WTC11 (cell line): ENCODE measurements around the gene PPOX. TPM values are rescaled to one million over a fixed set of nuclear protein-coding genes. Genes with fewer than 3 reads are reported as not detected.

Experiments used
- ATAC-seq: fragments of 200-7000 bp; cut with Tn5 transposase; 2 replicates; pipeline ENCODE4 v1.10.0; 2021; ENCODE audit warnings: mild to moderate bottlenecking, moderate library complexity
- CTCF ChIA-PET: fragments of 300-600 bp; sonication (Branson Sonifier 250); formaldehyde crosslinking; loops from one replicate; lab custom pipeline; 2021; ENCODE audit warnings: antibody characterized with exemption; lab: Charles Lee
- POLR2A ChIA-PET: fragments of 350-600 bp; sonication (Branson Sonifier 250); formaldehyde crosslinking; loops from one replicate; lab custom pipeline; 2021; ENCODE audit warnings: antibody characterized with exemption; lab: Charles Lee
- DNase-seq: peaks from one replicate; pipeline ENCODE4 v3.0.0; 2021; ENCODE audit warnings: low spot score
- H3K27ac Mint-ChIP-seq: 2 replicates; pipeline ENCODE4 v1.8.0; 2021; ENCODE audit warnings: mixed read lengths
- H3K27me3 Mint-ChIP-seq: 2 replicates; pipeline ENCODE4 v1.8.0; 2021; ENCODE audit warnings: low read depth, mild to moderate bottlenecking, moderate library complexity, mixed read lengths
- H3K36me3 Mint-ChIP-seq: 2 replicates; pipeline ENCODE4 v1.8.0; 2021; ENCODE audit warnings: mixed read lengths
- H3K4me1 Mint-ChIP-seq: 2 replicates; pipeline ENCODE4 v1.8.0; 2022; ENCODE audit warnings: mixed read lengths
- H3K4me3 Mint-ChIP-seq: 2 replicates; pipeline ENCODE4 v1.8.0; 2021; ENCODE audit warnings: mild to moderate bottlenecking, moderate library complexity, mixed read lengths
- H3K9me3 Mint-ChIP-seq: 2 replicates; pipeline ENCODE4 v1.8.0; 2021; ENCODE audit warnings: mixed read lengths
- EMX1 ChIP-seq: fragments of 250-450 bp; sonication (Bioruptor Pico); IDR thresholded peaks from 2 replicates; pipeline ENCODE4 v1.8.0; 2021; ENCODE audit warnings: mild to moderate bottlenecking
- ESRRA ChIP-seq: sonication (generic); formaldehyde crosslinking; IDR thresholded peaks from 2 replicates; pipeline ENCODE4 v1.8.1; 2022; ENCODE audit warnings: mild to moderate bottlenecking, missing genetic modification reagents, borderline replicate concordance
- IRF2 ChIP-seq: sonication (generic); formaldehyde crosslinking; IDR thresholded peaks from 2 replicates; pipeline ENCODE4 v1.8.0; 2022; ENCODE audit warnings: low read depth, missing genetic modification reagents, borderline replicate concordance
- JAZF1 ChIP-seq: fragments of 250-450 bp; sonication (Bioruptor Pico); IDR thresholded peaks from 2 replicates; pipeline ENCODE4 v1.9.0; 2021; ENCODE audit warnings: moderate library complexity, mild to moderate bottlenecking, inconsistent platforms
- JUN ChIP-seq: sonication (generic); formaldehyde crosslinking; IDR thresholded peaks from 2 replicates; pipeline ENCODE4 v1.8.0; 2023; ENCODE audit warnings: mild to moderate bottlenecking, missing genetic modification reagents
- NFE2L1 ChIP-seq: sonication (generic); formaldehyde crosslinking; IDR thresholded peaks from 2 replicates; pipeline ENCODE4 v1.8.1; 2023; ENCODE audit warnings: missing genetic modification reagents
- NFYB ChIP-seq: sonication (generic); formaldehyde crosslinking; conservative IDR thresholded peaks from 2 replicates; pipeline ENCODE4 v1.8.0; 2022; ENCODE audit warnings: low read depth, missing genetic modification reagents
- NR2C2 ChIP-seq: sonication (generic); formaldehyde crosslinking; IDR thresholded peaks from 2 replicates; pipeline ENCODE4 v1.8.0; 2022; ENCODE audit warnings: mild to moderate bottlenecking, missing genetic modification reagents
- TEAD1 ChIP-seq: sonication (generic); formaldehyde crosslinking; IDR thresholded peaks from 2 replicates; pipeline ENCODE4 v1.8.0; 2022; ENCODE audit warnings: mild to moderate bottlenecking, missing genetic modification reagents
- TP53 ChIP-seq: sonication (generic); formaldehyde crosslinking; IDR thresholded peaks from 2 replicates; pipeline ENCODE4 v1.8.1; 2023; ENCODE audit warnings: mild to moderate bottlenecking, missing genetic modification reagents
- ZNF232 ChIP-seq: sonication (generic); formaldehyde crosslinking; IDR thresholded peaks from 2 replicates; pipeline ENCODE4 v1.8.0; 2022; ENCODE audit warnings: mild to moderate bottlenecking, missing genetic modification reagents
- ZNF396 ChIP-seq: fragments of 250-450 bp; sonication (Bioruptor Pico); IDR thresholded peaks from 2 replicates; pipeline ENCODE4 v1.8.0; 2021; ENCODE audit warnings: mild to moderate bottlenecking, moderate library complexity, borderline replicate concordance
- total RNA-seq: library from RNA; stranded (reverse); gene quantifications from 3 replicates; pipeline ENCODE4 v1.2.3, GENCODE V29; 2021
- TF ChIP-seq, protein P1 (sequence below): fragments of 250-450 bp; sonication (Bioruptor Pico); IDR thresholded peaks from 2 replicates; pipeline ENCODE4 v1.9.0; 2021; ENCODE audit warnings: moderate library complexity, mild to moderate bottlenecking, inconsistent platforms, borderline replicate concordance
- TF ChIP-seq, protein P2 (sequence below): sonication (generic); formaldehyde crosslinking; IDR thresholded peaks from 2 replicates; pipeline ENCODE4 v1.8.0; 2022; ENCODE audit warnings: mild to moderate bottlenecking, missing genetic modification reagents
- TF ChIP-seq, protein P3 (sequence below): fragments of 250-450 bp; sonication (Bioruptor Pico); IDR thresholded peaks from 2 replicates; pipeline ENCODE4 v1.8.0; 2021; ENCODE audit warnings: mild to moderate bottlenecking
- TF ChIP-seq, protein P4 (sequence below): sonication (generic); formaldehyde crosslinking; IDR thresholded peaks from 2 replicates; pipeline ENCODE4 v1.8.1; 2022; ENCODE audit warnings: low read depth, missing genetic modification reagents, borderline replicate concordance
- TF ChIP-seq, protein P5 (sequence below): fragments of 250-450 bp; sonication (Bioruptor Pico); IDR thresholded peaks from 2 replicates; pipeline ENCODE4 v1.9.0; 2021; ENCODE audit warnings: mild to moderate bottlenecking, borderline replicate concordance
- TF ChIP-seq, protein P6 (sequence below): sonication (generic); formaldehyde crosslinking; IDR thresholded peaks from 2 replicates; pipeline ENCODE4 v1.8.0; 2023; ENCODE audit warnings: missing genetic modification reagents, mild to moderate bottlenecking, borderline replicate concordance

Gene PPOX
- total RNA-seq, 1 experiment from 2014 or later = 44.8 TPM

DNA sequence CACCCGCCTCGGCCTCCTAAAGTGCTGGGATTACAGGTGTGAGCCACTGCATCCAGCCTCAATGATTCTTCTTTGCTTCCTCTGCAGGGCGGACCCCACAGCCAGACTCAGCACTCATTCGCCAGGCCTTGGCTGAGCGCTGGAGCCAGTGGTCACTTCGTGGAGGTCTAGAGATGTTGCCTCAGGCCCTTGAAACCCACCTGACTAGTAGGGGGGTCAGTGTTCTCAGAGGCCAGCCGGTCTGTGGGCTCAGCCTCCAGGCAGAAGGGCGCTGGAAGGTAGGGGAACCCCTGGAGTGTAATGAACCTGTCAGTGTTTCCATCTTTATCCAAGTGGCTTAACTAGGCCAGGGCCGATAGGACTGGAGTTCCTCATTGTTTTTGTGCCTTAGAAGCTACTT, 2.7 kb downstream of the PPOX start:
- Mint-ChIP-seq H3K36me3 (peaks cover 45% of the 10 kb centered on the region), H3K4me1 (peaks cover 8% of the 10 kb centered on the region), H3K27ac (no peak overlapping the region), H3K27me3 (no peaks in the 10 kb centered on the region), H3K4me3 (no peak overlapping the region), H3K9me3 (no peaks in the 10 kb centered on the region)
- ChIA-PET CTCF (interaction anchor here (0.9 kb wide), 1 partner anchor 8 kb away, joined by 3 read pairs; no protein-coding TSS in a partner anchor), POLR2A (no interaction called here)
- TF ChIP-seq EMX1 (no peak), NFE2L1 (CRISPR knock-in tag) (no peak), NFYB (CRISPR knock-in tag) (no peak), TEAD1 (CRISPR knock-in tag) (no peak), ZNF396 (CRISPR knock-in tag) (no peak), TP53 (CRISPR knock-in tag) (no peak), ZNF232 (CRISPR knock-in tag) (no peak), JAZF1 (CRISPR knock-in tag) (no peak), IRF2 (CRISPR knock-in tag) (no peak), ESRRA (CRISPR knock-in tag) (no peak)
- TF ChIP-seq, protein P1, sequence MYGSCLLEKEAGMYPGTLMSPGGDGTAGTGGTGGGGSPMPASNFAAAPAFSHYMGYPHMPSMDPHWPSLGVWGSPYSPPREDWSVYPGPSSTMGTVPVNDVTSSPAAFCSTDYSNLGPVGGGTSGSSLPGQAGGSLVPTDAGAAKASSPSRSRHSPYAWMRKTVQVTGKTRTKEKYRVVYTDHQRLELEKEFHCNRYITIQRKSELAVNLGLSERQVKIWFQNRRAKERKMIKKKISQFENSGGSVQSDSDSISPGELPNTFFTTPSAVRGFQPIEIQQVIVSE (CRISPR knock-in tag) = no peak
- TF ChIP-seq, protein P2, sequence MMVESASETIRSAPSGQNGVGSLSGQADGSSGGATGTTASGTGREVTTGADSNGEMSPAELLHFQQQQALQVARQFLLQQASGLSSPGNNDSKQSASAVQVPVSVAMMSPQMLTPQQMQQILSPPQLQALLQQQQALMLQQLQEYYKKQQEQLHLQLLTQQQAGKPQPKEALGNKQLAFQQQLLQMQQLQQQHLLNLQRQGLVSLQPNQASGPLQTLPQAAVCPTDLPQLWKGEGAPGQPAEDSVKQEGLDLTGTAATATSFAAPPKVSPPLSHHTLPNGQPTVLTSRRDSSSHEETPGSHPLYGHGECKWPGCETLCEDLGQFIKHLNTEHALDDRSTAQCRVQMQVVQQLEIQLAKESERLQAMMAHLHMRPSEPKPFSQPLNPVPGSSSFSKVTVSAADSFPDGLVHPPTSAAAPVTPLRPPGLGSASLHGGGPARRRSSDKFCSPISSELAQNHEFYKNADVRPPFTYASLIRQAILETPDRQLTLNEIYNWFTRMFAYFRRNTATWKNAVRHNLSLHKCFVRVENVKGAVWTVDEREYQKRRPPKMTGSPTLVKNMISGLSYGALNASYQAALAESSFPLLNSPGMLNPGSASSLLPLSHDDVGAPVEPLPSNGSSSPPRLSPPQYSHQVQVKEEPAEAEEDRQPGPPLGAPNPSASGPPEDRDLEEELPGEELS (CRISPR knock-in tag) = no peak
- TF ChIP-seq, protein P3, sequence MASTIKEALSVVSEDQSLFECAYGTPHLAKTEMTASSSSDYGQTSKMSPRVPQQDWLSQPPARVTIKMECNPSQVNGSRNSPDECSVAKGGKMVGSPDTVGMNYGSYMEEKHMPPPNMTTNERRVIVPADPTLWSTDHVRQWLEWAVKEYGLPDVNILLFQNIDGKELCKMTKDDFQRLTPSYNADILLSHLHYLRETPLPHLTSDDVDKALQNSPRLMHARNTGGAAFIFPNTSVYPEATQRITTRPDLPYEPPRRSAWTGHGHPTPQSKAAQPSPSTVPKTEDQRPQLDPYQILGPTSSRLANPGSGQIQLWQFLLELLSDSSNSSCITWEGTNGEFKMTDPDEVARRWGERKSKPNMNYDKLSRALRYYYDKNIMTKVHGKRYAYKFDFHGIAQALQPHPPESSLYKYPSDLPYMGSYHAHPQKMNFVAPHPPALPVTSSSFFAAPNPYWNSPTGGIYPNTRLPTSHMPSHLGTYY (CRISPR knock-in tag) = no peak
- TF ChIP-seq, protein P4, sequence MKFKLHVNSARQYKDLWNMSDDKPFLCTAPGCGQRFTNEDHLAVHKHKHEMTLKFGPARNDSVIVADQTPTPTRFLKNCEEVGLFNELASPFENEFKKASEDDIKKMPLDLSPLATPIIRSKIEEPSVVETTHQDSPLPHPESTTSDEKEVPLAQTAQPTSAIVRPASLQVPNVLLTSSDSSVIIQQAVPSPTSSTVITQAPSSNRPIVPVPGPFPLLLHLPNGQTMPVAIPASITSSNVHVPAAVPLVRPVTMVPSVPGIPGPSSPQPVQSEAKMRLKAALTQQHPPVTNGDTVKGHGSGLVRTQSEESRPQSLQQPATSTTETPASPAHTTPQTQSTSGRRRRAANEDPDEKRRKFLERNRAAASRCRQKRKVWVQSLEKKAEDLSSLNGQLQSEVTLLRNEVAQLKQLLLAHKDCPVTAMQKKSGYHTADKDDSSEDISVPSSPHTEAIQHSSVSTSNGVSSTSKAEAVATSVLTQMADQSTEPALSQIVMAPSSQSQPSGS (CRISPR knock-in tag) = no peak
- TF ChIP-seq, protein P5, sequence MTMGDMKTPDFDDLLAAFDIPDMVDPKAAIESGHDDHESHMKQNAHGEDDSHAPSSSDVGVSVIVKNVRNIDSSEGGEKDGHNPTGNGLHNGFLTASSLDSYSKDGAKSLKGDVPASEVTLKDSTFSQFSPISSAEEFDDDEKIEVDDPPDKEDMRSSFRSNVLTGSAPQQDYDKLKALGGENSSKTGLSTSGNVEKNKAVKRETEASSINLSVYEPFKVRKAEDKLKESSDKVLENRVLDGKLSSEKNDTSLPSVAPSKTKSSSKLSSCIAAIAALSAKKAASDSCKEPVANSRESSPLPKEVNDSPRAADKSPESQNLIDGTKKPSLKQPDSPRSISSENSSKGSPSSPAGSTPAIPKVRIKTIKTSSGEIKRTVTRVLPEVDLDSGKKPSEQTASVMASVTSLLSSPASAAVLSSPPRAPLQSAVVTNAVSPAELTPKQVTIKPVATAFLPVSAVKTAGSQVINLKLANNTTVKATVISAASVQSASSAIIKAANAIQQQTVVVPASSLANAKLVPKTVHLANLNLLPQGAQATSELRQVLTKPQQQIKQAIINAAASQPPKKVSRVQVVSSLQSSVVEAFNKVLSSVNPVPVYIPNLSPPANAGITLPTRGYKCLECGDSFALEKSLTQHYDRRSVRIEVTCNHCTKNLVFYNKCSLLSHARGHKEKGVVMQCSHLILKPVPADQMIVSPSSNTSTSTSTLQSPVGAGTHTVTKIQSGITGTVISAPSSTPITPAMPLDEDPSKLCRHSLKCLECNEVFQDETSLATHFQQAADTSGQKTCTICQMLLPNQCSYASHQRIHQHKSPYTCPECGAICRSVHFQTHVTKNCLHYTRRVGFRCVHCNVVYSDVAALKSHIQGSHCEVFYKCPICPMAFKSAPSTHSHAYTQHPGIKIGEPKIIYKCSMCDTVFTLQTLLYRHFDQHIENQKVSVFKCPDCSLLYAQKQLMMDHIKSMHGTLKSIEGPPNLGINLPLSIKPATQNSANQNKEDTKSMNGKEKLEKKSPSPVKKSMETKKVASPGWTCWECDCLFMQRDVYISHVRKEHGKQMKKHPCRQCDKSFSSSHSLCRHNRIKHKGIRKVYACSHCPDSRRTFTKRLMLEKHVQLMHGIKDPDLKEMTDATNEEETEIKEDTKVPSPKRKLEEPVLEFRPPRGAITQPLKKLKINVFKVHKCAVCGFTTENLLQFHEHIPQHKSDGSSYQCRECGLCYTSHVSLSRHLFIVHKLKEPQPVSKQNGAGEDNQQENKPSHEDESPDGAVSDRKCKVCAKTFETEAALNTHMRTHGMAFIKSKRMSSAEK (CRISPR knock-in tag) = no peak
- DNase-seq (no peak), ATAC-seq (no peak)

DNA sequence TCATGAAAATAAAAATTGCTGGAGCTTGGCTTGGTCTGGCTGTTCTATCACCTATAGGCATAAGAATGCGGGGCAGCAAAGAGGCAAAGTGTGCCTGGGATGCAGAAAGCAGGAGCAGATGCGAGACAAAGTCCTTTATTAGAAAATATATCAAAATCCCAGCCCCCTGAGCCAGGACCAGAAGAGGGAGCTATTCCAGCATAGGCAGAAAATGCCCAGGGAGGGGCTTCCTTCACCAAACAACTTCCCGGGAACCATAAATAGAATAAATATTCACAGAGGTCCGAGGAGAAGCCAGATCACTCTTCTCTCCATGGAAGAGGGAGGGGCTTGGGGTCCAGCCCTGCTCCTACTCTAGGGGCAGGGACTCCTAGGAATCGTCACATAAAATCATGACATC, 5.0 kb downstream of the PPOX start:
- no peaks in the 10 kb centered on the region for H3K27me3 Mint-ChIP-seq
- H3K4me1 Mint-ChIP-seq = peaks cover 8% of the 10 kb centered on the region
- H3K36me3 Mint-ChIP-seq = peaks cover 48% of the 10 kb centered on the region
- no peak overlapping the region for H3K4me3 Mint-ChIP-seq
- CTCF ChIA-PET = interaction anchor here (0.8 to 2.5 kb wide), 6 partner anchors 12 to 204 kb away, joined by 3 to 9 read pairs (median 3); partner anchors contain the start of genes APOA2, F11R, TOMM40L and USP21
- no peak overlapping the region for H3K27ac Mint-ChIP-seq
- ATAC-seq (no peak), DNase-seq (no peak)
- POLR2A ChIA-PET = no interaction called here
- no peaks in the 10 kb centered on the region for H3K9me3 Mint-ChIP-seq
- TF ChIP-seq, protein P2 (CRISPR knock-in tag) = no peak
- TF ChIP-seq JUN (CRISPR knock-in tag) = no peak
- TF ChIP-seq, protein P6, sequence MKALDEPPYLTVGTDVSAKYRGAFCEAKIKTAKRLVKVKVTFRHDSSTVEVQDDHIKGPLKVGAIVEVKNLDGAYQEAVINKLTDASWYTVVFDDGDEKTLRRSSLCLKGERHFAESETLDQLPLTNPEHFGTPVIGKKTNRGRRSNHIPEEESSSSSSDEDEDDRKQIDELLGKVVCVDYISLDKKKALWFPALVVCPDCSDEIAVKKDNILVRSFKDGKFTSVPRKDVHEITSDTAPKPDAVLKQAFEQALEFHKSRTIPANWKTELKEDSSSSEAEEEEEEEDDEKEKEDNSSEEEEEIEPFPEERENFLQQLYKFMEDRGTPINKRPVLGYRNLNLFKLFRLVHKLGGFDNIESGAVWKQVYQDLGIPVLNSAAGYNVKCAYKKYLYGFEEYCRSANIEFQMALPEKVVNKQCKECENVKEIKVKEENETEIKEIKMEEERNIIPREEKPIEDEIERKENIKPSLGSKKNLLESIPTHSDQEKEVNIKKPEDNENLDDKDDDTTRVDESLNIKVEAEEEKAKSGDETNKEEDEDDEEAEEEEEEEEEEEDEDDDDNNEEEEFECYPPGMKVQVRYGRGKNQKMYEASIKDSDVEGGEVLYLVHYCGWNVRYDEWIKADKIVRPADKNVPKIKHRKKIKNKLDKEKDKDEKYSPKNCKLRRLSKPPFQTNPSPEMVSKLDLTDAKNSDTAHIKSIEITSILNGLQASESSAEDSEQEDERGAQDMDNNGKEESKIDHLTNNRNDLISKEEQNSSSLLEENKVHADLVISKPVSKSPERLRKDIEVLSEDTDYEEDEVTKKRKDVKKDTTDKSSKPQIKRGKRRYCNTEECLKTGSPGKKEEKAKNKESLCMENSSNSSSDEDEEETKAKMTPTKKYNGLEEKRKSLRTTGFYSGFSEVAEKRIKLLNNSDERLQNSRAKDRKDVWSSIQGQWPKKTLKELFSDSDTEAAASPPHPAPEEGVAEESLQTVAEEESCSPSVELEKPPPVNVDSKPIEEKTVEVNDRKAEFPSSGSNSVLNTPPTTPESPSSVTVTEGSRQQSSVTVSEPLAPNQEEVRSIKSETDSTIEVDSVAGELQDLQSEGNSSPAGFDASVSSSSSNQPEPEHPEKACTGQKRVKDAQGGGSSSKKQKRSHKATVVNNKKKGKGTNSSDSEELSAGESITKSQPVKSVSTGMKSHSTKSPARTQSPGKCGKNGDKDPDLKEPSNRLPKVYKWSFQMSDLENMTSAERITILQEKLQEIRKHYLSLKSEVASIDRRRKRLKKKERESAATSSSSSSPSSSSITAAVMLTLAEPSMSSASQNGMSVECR (CRISPR knock-in tag) = no peak
- TF ChIP-seq NR2C2 = no peak
